ENCODE data around the gene C22orf31.

Gene C22orf31

DNA sequence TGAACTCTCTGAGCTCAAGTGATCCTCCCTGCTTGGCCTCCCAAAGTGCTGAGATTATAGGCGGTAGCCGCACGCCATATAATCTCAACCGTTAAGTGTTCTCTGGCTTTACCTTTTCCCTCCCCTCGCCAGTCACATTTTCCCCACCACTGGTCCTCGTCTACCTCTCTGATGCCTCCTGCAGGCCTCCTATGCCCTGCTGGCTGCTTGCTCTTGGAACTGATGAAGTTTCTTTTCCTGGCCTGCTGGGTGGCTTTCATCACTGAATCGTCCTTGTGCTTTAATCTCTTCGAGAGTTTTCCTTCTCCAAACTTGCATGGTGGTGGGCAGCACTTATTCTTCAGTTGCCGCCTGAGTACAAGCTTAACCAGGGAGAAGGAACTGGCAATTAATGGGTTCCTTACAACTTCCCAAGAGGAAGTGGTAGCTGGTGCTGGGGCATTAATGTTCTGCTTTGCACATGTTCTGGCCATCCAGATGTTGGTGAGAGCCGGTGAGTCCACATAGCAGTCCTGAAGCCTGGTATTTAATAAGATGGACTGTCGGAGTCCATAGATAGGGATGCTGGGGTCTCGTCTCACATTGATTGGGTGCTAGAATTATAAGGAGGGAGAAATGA, 1.3 kb downstream of the C22orf31 start:
- Histone ChIP-seq H4K91ac (ENCODE audit: low read depth, low read length) (no peak overlapping the region), H3K36me3 (ENCODE audit: control insufficient read depth in 1 of 2, insufficient read depth in 2 of 2, low read length in 2 of 2) (no peaks in the 10 kb centered on the region), H3K23ac (ENCODE audit: low read length) (no peak overlapping the region), H3K27ac (ENCODE audit: low read depth, low read length) (no peak overlapping the region), H2BK5ac (ENCODE audit: low read depth, low read length, poor library complexity) (no peak overlapping the region), H3K18ac (ENCODE audit: low read length) (no peak overlapping the region), H4K12ac (ENCODE audit: low read depth, low read length) (no peak overlapping the region), H2AFZ (ENCODE audit: insufficient read depth, low read length, poor library complexity) (no peak overlapping the region), H3K14ac (ENCODE audit: low read length) (no peak overlapping the region), H2AK5ac (ENCODE audit: low read length) (no peak overlapping the region), H3K79me2 (ENCODE audit: control insufficient read depth, insufficient read depth, low read length, poor library complexity) (no peaks in the 10 kb centered on the region), H3K4ac (ENCODE audit: low read depth, low read length) (no peak overlapping the region), H2BK12ac (ENCODE audit: low read length) (no peak overlapping the region), H3K9me3 (ENCODE audit: insufficient read depth, low read depth, low read length) (peaks cover 4% of the 10 kb centered on the region), H3K27me3 (ENCODE audit: insufficient read depth, low read length) (no peaks in the 10 kb centered on the region), H4K8ac (ENCODE audit: low read depth, low read length) (no peak overlapping the region), H3K4me2 (ENCODE audit: low read length) (no peak overlapping the region), H3K4me1 (ENCODE audit: control insufficient read depth in 1 of 2, insufficient read depth in 2 of 2, low read length in 2 of 2) (no peaks in the 10 kb centered on the region), H2BK120ac (ENCODE audit: insufficient read depth, low read length, poor library complexity) (no peak overlapping the region), H3K79me1 (ENCODE audit: low read length) (peaks cover 3% of the 10 kb centered on the region), H3K9ac (ENCODE audit: low read length) (no peak overlapping the region), H3K4me3 (ENCODE audit: low read depth, low read length) (no peak overlapping the region)
- no peak for DNase-seq
- WGBS (ENCODE audit: extremely low coverage, insufficient coverage, insufficient read length): no CpG with 5 or more reads among the region's 12 CpGs

DNA sequence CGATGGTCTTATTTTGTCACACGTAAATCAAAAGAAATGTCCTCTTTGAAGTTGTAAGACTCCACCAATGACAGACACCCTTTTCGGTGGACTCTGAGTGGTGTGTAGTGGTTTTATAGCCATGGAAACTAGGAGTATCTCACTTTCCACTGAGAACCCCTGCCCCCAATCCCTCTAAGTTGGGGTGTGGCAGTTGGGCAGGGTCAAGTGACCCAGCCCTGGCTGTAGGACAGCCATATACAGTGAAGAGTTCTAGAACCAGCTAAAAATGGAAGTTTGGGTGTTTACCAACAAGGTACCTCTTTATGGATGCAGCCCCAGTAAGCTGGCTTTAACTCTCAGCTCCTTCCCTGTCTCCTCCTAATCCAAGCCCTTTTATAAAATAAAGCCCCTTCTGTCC, 5.2 kb downstream of the C22orf31 start:
- Histone ChIP-seq H3K23ac (ENCODE audit: low read length) (no peak overlapping the region), H4K12ac (ENCODE audit: low read depth, low read length) (no peak overlapping the region), H3K9me3 (ENCODE audit: insufficient read depth, low read depth, low read length) (peaks cover 2% of the 10 kb centered on the region), H3K79me2 (ENCODE audit: control insufficient read depth, insufficient read depth, low read length, poor library complexity) (no peaks in the 10 kb centered on the region), H2BK120ac (ENCODE audit: insufficient read depth, low read length, poor library complexity) (no peak overlapping the region), H3K27me3 (ENCODE audit: insufficient read depth, low read length) (no peaks in the 10 kb centered on the region), H3K4me2 (ENCODE audit: low read length) (no peak overlapping the region), H2BK12ac (ENCODE audit: low read length) (no peak overlapping the region), H2BK5ac (ENCODE audit: low read depth, low read length, poor library complexity) (no peak overlapping the region), H3K4me1 (ENCODE audit: control insufficient read depth in 1 of 2, insufficient read depth in 2 of 2, low read length in 2 of 2) (no peaks in the 10 kb centered on the region), H3K4ac (ENCODE audit: low read depth, low read length) (no peak overlapping the region), H2AK5ac (ENCODE audit: low read length) (no peak overlapping the region), H3K36me3 (ENCODE audit: control insufficient read depth in 1 of 2, insufficient read depth in 2 of 2, low read length in 2 of 2) (peaks cover 3 to 4% of the 10 kb centered on the region in 2 experiments), H3K14ac (ENCODE audit: low read length) (no peak overlapping the region), H3K79me1 (ENCODE audit: low read length) (no peaks in the 10 kb centered on the region), H3K4me3 (ENCODE audit: low read depth, low read length) (no peak overlapping the region), H2AFZ (ENCODE audit: insufficient read depth, low read length, poor library complexity) (no peak overlapping the region), H3K27ac (ENCODE audit: low read depth, low read length) (no peak overlapping the region), H4K8ac (ENCODE audit: low read depth, low read length) (no peak overlapping the region), H3K18ac (ENCODE audit: low read length) (no peak overlapping the region), H3K9ac (ENCODE audit: low read length) (no peak overlapping the region), H4K91ac (ENCODE audit: low read depth, low read length) (no peak overlapping the region)
- no CpG with 5 or more reads among the region's 3 CpGs for WGBS (ENCODE audit: extremely low coverage, insufficient coverage, insufficient read length)
- no peak for DNase-seq

DNA sequence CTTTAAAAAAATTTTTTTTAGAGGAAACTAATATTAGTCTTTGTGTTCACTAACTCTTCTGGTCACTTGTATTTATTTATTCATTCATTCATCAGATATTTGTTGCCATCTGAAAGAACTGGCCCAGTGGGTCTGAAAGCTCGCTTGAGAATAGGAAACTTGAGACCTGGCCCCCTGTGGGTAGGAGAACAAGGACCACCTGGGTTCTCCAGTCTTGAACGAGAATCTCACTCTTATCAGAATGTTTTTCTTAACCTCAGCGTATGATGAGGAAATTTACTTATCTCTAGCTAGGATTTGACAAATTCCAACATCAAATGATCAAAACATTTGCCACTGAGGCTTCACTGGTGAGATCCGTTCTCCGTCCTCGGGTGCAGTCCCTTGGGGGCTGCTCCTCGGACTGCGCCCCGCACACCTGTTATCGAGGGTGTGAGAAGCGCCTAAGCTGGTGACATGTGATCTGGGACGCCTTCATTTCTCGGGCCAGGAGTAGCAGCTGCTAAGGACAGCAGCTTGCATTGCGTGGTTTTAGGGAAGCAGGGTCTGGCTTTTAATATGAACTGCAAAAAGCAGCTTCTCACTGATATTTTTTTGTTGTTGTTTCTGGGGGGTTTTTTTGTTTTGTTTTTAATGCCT, 6.3 kb downstream of the C22orf31 start:
- H4K8ac ChIP-seq (ENCODE audit: low read depth, low read length): no peak overlapping the region
- peaks cover 1% of the 10 kb centered on the region for H3K9me3 ChIP-seq (ENCODE audit: insufficient read depth, low read depth, low read length)
- H4K12ac ChIP-seq (ENCODE audit: low read depth, low read length): no peak overlapping the region
- no CpG with 5 or more reads among the region's 14 CpGs for WGBS (ENCODE audit: extremely low coverage, insufficient coverage, insufficient read length)
- no peaks in the 10 kb centered on the region for H3K27me3 ChIP-seq (ENCODE audit: insufficient read depth, low read length)
- no peak overlapping the region for H3K23ac ChIP-seq (ENCODE audit: low read length)
- H2BK120ac ChIP-seq (ENCODE audit: insufficient read depth, low read length, poor library complexity): no peak overlapping the region
- H3K4me3 ChIP-seq (ENCODE audit: low read depth, low read length): no peak overlapping the region
- H3K79me2 ChIP-seq (ENCODE audit: control insufficient read depth, insufficient read depth, low read length, poor library complexity): no peaks in the 10 kb centered on the region
- no peak overlapping the region for H2AK5ac ChIP-seq (ENCODE audit: low read length)
- H3K4ac ChIP-seq (ENCODE audit: low read depth, low read length): no peak overlapping the region
- H2AFZ ChIP-seq (ENCODE audit: insufficient read depth, low read length, poor library complexity): no peak overlapping the region
- H3K27ac ChIP-seq (ENCODE audit: low read depth, low read length): no peak overlapping the region
- H3K4me2 ChIP-seq (ENCODE audit: low read length): no peak overlapping the region
- no peak for DNase-seq
- no peaks in the 10 kb centered on the region for H3K4me1 ChIP-seq (ENCODE audit: control insufficient read depth in 1 of 2, insufficient read depth in 2 of 2, low read length in 2 of 2)
- H2BK5ac ChIP-seq (ENCODE audit: low read depth, low read length, poor library complexity): no peak overlapping the region
- H3K9ac ChIP-seq (ENCODE audit: low read length): no peak overlapping the region
- no peak overlapping the region for H3K18ac ChIP-seq (ENCODE audit: low read length)
- H4K91ac ChIP-seq (ENCODE audit: low read depth, low read length): no peak overlapping the region
- H3K14ac ChIP-seq (ENCODE audit: low read length): no peak overlapping the region
- no peaks in the 10 kb centered on the region for H3K79me1 ChIP-seq (ENCODE audit: low read length)
- no peak overlapping the region for H2BK12ac ChIP-seq (ENCODE audit: low read length)
- peaks cover 12 to 13% of the 10 kb centered on the region in 2 experiments for H3K36me3 ChIP-seq (ENCODE audit: control insufficient read depth in 1 of 2, insufficient read depth in 2 of 2, low read length in 2 of 2)

DNA sequence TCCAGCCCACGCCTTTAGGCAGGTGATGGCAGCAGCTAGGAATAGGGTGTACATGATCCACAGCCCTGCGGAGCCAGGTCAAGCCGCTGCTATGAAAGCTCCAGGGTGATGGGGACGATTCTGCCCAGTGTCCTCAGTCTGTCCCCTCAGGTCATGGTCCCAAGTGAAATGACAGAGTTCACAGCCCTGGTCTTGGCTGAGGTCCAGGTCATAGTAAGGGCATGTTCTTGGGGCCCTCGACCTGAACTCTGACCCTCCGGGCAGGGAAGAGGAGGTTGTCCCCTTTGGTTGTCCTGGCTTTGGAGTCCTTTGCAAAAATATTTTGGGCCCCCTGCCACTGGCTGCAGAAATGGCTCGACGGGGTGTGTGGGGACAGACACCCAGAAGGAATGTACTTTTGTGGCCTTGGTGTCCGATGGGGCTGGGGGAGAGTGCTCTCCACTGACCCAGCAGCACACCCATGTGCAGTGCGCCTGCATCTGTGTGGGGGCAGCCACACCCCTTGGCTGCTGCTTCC, 7.3 kb downstream of the C22orf31 start:
- H2BK120ac ChIP-seq (ENCODE audit: insufficient read depth, low read length, poor library complexity): no peak overlapping the region
- H2BK5ac ChIP-seq (ENCODE audit: low read depth, low read length, poor library complexity): no peak overlapping the region
- no peaks in the 10 kb centered on the region for H3K9me3 ChIP-seq (ENCODE audit: insufficient read depth, low read depth, low read length)
- H3K4me3 ChIP-seq (ENCODE audit: low read depth, low read length): no peak overlapping the region
- no peak overlapping the region for H3K14ac ChIP-seq (ENCODE audit: low read length)
- H3K4me1 ChIP-seq (ENCODE audit: control insufficient read depth in 1 of 2, insufficient read depth in 2 of 2, low read length in 2 of 2): no peaks in the 10 kb centered on the region
- H3K79me1 ChIP-seq (ENCODE audit: low read length): no peaks in the 10 kb centered on the region
- WGBS (ENCODE audit: extremely low coverage, insufficient coverage, insufficient read length): no CpG with 5 or more reads among the region's 10 CpGs
- H2AK5ac ChIP-seq (ENCODE audit: low read length): no peak overlapping the region
- no peak overlapping the region for H3K18ac ChIP-seq (ENCODE audit: low read length)
- no peak overlapping the region for H3K4me2 ChIP-seq (ENCODE audit: low read length)
- no peak overlapping the region for H3K23ac ChIP-seq (ENCODE audit: low read length)
- no peak overlapping the region for H4K91ac ChIP-seq (ENCODE audit: low read depth, low read length)
- H3K9ac ChIP-seq (ENCODE audit: low read length): no peak overlapping the region
- H3K79me2 ChIP-seq (ENCODE audit: control insufficient read depth, insufficient read depth, low read length, poor library complexity): no peaks in the 10 kb centered on the region
- no peaks in the 10 kb centered on the region for H3K27me3 ChIP-seq (ENCODE audit: insufficient read depth, low read length)
- H2AFZ ChIP-seq (ENCODE audit: insufficient read depth, low read length, poor library complexity): no peak overlapping the region
- no peak overlapping the region for H4K8ac ChIP-seq (ENCODE audit: low read depth, low read length)
- no peak for DNase-seq
- H2BK12ac ChIP-seq (ENCODE audit: low read length): no peak overlapping the region
- peaks cover 22 to 23% of the 10 kb centered on the region in 2 experiments for H3K36me3 ChIP-seq (ENCODE audit: control insufficient read depth in 1 of 2, insufficient read depth in 2 of 2, low read length in 2 of 2)
- no peak overlapping the region for H3K4ac ChIP-seq (ENCODE audit: low read depth, low read length)
- no peak overlapping the region for H3K27ac ChIP-seq (ENCODE audit: low read depth, low read length)
- no peak overlapping the region for H4K12ac ChIP-seq (ENCODE audit: low read depth, low read length)

Measured in trophoblast cell (in vitro differentiated cells and primary cell).